ENCODE data around the gene SULT1B1.

DNA sequence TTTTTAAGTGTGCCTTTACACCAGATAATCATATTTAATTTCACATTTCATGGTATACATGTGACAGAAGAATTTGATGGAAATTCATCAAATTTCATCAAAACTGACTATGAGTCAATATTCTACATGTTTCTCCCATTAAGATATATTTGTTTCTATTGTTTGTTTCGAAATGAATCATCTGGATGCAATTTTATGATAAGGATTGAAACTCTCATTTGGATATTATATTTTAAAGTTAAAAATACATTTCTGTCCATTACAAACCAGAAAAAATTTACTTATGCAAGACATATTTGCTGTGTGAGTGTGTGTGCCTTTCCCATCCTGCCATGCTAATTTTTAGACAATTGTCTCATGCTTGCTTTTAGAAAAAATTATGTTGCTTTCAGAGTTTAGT, 52.2 kb downstream of the SULT1B1 start:
- TF ChIP-seq CTCF (IDR thresholded peaks at IDR 0.05) (no peak), POLR2A (IDR thresholded peaks at IDR 0.05) (no peak)

Measured in body of pancreas (tissue), 4 donors.